HG02588 (cell line): ENCODE measurements around the gene PPME1.
"Not testable (repeated sequence)": the region's sequence is repeated elsewhere in the genome, so short reads cannot be mapped to it uniquely, and the experiment has no call there.

Experiments used
- ATAC-seq: cut with Tn5 transposase; IDR thresholded peaks from one replicate; pipeline ENCODE4 v1.9.1; 2021; ENCODE audit warnings: mild to moderate bottlenecking, moderate library complexity; ENCODE audit not compliant: unreplicated experiment

The PPME1 gene

GRCh38 chr11:74170694-74171629, at the start of gene PPME1, which contains the start of gene C2CD3:
PPME1 (plus strand) TSS chr11:74171289; CDS start chr11:74171422, 133 bp downstream.
C2CD3 (minus strand) TSS chr11:74171002; CDS start chr11:74170792, 210 bp downstream.
- peak; percentile 95 for ATAC-seq

DNA sequence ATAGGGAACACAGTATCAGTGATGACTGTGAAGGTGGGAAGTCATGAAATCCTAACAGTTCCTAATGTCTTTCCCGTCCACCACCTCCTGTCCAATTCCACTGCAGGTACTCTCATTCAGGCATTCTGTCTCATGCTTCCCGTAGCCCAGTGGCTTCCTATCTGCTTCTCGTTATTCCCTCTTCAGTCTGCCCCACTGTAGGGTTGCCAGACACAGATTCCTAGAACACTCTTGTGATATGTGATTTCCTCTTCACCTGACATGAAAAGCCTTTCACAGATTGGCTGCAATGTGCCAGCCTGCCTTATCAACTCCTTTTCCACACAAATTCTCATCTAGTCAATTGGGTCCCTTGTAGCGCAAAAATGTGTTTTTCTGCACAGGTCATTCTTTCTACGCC, 49.3 kb upstream of the PPME1 start:
- no peak for ATAC-seq

- no peak for ATAC-seq
These were observed 48.1 kb upstream of the PPME1 start for GRCh38 chr11:74123008-74123448.

DNA sequence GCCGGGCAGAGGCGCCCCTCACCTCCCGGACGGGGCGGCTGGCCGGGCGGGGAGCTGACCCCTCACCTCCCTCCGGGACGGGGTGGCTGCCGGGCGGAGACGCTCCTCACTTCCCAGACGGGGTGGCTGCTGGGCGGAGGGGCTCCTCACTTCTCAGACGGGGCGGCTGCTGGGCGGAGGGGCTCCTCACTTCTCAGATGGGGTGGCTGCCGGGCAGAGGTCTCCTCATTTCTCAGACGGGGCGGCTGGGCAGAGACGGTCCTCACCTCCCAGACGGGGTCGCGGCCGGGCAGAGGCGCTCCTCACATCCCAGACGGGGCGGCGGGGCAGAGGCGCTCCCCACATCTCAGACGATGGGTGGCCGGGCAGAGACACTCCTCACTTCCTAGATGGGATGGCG, 42.0 kb upstream of the PPME1 start:
- ATAC-seq, result not testable (repeated sequence)

DNA sequence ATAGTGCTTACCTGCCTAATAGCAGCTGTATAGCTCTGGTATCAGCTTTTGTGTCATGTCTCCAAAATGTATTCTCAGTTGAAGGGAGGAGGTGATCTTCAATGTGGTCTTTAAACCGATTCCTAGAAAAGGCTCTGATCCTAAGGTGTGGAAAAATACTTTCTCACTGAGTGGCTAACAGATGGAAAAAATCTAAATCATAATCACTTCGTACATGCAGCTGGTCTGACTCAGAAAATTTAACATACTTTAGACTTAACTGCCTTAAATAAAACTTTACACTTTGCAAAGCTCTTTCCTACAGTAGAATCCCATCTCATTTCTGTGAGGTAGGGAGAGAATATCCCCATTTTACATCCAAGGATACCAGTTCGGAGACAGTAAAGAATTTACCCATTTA, 38.3 kb upstream of the PPME1 start:
- ATAC-seq, result no peak

DNA sequence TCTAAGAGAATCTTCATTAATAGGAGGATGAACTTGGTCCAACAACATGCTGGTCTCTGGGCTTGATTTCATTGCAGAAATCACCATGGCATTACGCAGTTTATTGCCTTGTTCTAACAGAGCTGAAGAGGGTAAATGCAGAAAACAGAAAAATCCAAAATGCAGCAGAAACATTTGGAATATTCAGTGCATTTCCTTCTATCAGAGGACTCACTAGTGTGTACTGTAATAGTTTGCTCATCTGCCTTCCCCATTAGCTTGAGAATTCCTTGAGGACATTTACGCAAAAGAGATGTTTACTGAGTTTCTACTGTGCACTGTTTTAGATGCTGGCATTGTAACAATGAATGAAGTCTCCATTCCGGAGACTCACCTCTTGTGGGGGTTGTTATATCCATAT, 37.7 kb upstream of the PPME1 start:
- no peak for ATAC-seq

GRCh38 chr11:74134661-74135060, 36.4 kb upstream of the PPME1 start:
- ATAC-seq, result no peak

DNA sequence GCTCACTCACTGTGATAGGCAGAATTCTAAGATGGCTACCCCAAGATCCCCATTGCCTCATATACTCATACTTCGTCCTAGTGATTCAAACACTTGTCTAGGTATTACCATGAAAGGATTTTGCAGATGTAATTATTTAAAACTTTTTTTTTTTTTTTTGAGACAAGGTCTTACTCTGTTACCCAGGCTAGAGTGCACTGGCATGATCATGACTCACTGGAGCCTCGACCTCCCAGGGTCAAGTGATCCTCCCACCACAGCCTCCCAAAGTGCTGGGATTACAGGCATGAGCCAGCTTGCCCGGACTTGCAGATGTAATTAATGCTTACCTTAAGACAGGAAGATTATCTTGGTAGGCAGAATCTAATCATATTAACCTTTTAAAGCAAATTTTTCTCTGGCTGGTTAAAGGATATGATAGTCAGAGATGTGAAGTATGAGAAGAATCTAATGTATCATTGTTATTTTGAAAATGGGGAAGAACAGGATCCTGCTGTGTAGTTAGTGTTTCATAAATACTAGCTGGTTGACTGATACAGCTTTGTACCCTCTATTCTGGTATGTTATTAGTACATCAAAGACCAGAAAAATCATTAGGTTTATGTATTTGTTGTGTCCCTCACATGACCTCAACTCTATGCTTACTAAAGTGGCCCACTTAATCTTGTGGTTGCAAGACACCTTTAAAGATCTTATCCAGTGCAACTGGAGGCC, 35.8 kb upstream of the PPME1 start:
- ATAC-seq, result no peak

DNA sequence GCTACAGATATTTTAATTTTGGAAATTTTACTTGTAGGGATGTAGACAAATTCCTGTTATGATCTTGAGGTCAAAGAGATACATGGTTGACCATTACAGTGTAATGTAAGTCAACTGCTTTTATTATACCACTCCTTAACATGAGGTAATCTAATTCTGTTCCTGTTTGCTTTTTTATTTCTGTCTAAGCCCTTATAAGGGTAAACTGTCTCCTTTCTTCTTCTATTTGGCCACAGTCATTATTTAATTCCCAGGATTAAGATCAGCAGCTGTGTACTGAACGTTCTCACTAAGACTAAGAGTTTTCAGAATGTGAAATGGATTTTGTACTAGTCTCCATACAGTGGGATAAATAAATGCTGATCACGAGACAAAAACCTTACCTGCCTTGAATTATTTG, 33.1 kb upstream of the PPME1 start:
- no peak for ATAC-seq

DNA sequence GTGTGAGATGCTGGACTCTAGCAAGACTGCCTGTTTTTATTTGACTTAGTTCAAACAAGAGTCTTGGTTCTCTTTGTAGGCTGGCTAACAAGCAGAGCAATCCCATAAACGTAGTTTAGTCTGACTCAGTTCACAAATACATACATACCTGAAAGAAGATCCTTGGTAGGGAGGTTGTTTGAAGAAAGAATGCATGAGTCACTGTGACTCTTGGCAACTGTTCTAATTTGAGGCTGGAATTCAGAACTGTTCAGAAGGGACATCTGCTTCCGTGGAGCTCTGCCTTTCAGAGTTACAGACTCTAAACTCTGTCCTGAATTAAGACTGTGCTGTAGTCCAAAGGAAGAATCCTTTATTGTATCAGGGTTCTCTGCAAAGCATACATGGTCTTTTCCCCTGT, 32.5 kb upstream of the PPME1 start:
- no peak for ATAC-seq

- ATAC-seq, result no peak
These were observed 31.8 kb upstream of the PPME1 start for GRCh38 chr11:74139151-74139918.

GRCh38 chr11:74139919-74140431, 31.1 kb upstream of the PPME1 start:
- not testable (repeated sequence) for ATAC-seq

GRCh38 chr11:74141241-74141695, 29.8 kb upstream of the PPME1 start:
- ATAC-seq, result no peak

- no peak for ATAC-seq
These were observed 29.2 kb upstream of the PPME1 start for GRCh38 chr11:74141908-74142307.

- no peak for ATAC-seq
These were observed 28.5 kb upstream of the PPME1 start for GRCh38 chr11:74142624-74143023.

DNA sequence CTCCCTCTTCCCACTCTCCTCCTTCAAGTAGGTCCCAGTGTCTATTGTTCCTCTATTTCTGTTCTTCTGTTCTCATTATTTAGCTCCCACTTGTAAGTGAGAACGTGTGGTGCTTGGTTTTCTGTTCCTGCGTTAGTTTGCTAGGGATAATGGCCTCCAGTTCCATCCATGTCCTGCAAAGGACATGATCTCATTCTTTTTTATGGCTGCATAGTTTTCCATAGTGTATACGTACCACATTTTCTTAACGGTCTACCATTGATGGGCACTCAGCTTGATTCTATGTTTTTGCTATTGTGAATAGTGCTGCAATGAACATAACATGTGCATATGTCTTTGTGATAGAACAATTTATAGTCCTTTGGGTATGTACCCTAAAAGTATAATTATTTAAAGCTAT, 26.5 kb upstream of the PPME1 start:
- no peak for ATAC-seq

DNA sequence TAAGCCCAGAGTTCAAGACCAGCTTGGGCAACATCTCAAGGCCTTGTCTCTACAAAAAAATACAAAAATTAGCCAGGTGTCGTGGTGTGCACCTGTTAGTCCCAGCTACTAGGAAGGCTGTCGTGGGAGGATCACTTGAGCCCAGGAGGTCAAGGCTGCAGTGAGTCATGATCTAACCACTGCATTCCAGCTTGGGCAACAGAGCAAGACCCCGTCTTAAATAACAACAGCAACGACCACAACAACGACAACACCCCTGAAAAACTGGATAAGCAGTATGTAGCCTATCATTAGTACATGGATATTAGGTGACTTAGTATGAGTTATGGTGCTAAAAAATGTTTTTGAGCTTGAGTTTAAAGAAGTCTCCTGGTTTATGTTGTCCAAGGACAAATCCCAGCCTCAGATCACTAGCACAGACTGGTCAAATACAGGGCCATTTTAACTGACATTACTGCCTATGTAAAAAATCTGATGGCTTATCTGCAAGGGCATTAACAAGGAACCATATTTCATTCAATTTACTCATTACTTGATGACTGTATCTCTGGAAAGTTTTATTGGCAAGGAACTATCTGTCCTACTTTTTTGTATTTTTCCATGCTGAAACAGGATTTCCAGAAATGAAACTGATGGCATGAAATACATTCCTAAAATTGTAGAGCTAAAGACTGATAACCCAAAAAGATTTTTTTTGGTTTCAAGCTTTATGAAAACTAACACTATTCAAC, 23.7 kb upstream of the PPME1 start:
- no peak for ATAC-seq

DNA sequence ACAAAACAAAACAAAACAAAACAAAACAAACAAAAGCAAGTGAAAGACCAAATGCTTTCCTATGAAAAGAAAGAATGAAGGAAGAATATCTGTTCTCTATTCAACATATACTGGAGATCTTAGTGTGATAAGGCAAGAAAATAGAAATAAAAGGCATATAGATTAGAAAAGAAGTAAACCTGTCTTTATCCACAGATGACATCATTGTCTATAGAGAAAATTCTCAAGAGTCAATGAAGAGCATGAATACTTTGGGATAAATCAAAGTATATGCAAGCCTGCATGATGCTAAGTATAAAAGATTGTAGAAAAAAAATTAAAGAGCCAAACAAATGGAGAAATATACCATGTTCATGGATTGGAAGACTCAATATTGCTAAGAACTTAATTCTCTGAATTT, 17.9 kb upstream of the PPME1 start:
- ATAC-seq, result no peak

DNA sequence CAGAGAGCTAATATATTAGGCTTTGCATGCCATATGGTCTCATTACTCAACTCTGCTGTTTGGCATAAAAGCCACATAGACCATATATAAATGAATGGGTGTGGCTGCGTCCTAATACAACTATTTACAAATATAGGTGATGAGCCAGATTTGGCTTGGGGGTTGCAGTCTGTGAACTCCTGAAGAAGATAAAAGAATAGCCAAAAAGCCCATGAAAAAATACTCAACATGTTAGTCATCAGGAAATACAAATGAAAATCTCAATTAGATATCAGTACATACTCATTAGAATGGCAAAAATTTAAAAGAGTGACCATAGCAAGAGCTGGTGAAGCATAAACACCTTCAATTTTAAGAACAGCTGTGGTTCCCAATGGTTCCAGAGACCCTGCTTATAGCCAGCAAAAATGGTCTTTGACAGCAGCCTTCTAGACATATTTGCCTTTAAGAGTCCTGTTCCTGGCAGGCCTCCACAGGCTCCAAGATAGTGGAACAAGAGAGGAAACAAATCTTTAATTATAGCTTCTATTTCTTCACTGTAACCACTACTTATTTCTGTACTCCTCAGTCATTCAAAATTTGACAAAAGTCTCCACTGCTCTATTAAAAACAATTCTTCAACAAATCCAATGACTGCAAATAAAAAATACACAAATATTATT, 16.3 kb upstream of the PPME1 start:
- no peak for ATAC-seq

- no peak for ATAC-seq
These were observed 13.9 kb upstream of the PPME1 start for GRCh38 chr11:74157169-74157568.
